Caki2 (cell line): Measurements from ENCODE around the gene ATP4A. TPM values are rescaled to one million over a fixed set of nuclear protein-coding genes. Genes with fewer than 3 reads are reported as not detected.

Experiments
- DNase-seq: peaks from one replicate; pipeline ENCODE4 v3.0.0-alpha.2; 2015; ENCODE audit warnings: low read depth
- in situ Hi-C: cut with HindIII; loops from 2 replicates; pipeline ENCODE4 v1.10.0; 2016; ENCODE audit warnings: low sequenced_read_pairs, low pct_unique_long_range_greater_than_20kb, mixed read lengths
- total RNA-seq: library from RNA; depleted of rRNA; stranded (reverse); fragments of >200 nt; shearing (Covaris generic); gene quantifications from 2 replicates; pipeline ENCODE4 v1.2.3, GENCODE V29; 2014; ENCODE audit warnings: low replicate concordance

Gene ATP4A
- total RNA-seq, 1 experiment from 2014 or later, result not detected

DNA sequence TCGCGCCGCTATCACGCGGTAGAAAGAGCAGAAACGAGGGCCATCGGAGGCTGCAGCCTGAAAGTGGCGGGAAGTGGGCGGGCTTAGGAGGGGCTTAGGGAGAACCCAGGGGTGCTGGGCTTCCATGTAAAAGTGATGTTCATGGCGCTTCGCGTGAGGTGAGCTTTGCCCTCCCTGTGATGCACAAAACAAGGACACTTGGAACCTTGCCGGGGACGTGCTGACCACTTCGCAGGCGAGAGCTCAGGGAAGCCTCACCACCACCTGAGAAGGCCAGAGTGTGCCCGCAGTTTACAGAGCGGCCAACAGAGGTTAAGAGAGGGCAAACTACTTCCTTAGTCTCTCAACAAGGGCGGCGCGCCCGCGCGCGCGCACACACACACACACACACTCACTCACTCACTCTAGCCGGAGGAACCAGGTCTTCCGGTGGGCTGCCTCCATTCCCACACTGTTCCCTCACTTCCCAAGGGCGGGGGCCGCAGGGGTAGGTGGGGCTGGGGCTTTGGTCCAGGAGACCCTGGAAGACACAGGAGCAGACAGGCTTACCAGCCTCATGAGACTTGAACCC is 29.6 kb downstream of the ATP4A start:
- in situ Hi-C loops, result no loop called here
- DNase-seq, result no peak

DNA sequence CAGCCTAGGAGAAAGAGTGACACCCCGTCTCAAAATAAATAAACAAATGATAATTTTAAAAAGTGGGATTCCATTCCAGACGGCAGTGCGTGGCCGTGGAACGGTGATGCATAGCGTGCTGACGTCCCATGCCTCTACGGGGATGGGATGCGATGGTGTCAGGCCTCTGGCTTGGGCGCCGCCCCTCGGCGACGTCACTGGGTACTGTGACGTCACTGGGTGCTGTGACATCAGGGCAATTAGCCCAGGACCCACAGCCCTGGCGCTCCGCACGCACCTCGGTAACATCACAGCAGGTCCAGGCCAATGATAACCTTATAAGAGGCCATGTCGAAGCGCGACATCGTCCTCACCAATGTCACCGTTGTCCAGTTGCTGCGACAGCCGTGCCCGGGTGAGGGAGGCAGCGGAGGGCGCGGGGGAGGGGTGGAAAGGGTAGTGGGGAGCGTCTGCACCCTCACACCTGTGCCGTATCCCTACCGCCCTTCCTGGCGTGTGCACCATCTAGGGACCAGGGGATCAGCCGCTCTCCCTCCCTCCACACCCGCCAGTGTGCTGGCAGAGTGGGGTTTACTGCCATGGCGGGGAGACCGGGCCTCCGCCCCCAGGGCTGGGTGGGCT is 30.1 kb downstream of the ATP4A start, which contains the start of gene GAPDHS:
Gene GAPDHS, plus strand, starts transcription at position 256 of the 621 bp plus-strand sequence. Its CDS starts 72 bp downstream, at position 328.
- DNase-seq, result no peak
- in situ Hi-C loops, result no loop called here

DNA sequence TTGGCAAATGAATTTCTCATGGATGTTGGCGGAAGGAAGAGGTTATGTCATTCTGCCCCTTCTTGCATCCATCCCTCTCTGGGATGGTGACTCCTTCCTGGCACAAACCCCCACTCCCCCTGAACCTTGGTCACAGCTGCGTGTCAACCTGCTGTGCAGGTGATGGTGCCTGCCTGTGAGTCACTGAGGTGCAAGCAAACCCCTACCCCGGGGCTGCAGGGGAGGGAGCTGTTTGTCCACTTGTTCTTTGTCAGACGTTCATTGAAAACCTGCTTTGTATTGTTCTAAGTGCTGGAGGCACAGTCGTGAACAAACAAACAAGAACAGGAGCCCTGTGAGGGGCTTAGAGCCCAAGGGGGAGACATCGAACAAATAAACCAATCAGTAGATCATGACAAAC is 32.2 kb downstream of the ATP4A start:
- DNase-seq, result no peak
- in situ Hi-C loops, result no loop called here

GRCh38 chr19:35529241-35530218 is 33.9 kb downstream of the ATP4A start:
- in situ Hi-C loops, result no loop called here
- DNase-seq, result no peak

DNA sequence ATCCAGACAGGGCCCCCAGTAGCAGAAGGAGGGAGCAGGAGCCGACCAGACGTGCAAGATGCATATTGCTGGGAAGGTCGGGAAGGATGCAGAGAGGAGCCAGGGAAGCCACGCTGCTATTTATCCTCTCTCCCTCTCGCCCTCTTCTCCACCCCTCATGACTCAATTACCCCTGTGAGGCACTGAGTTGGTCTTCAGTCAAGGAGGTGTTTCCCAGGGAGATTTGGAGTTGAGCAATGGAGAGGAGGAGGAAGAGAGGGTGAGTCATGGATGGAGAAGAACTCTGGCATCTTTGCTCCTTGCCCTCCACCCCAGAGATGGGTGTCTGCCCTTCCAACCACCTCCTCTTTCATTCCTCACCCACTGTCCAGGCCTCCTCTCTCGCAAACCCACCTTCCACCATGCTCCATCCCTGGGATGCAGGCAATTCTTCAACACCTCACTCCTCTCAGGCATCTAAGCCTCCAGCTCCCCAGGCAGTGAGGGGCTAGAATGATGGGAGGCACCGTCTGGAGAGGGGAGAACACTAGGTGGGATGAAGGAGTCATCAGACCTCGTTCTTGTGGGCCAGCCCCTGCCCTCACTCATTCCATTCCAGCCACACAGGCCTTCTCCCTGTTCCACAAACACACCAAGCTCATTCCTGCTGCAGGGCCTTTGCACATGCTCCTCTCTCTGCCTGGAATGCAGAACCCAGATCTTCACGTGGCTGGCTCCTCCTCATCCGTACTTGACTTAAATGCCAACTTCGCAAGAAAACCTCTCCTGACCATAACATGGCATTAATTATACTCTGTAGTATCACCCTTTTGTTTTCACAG is 35.0 kb downstream of the ATP4A start, which contains the start of gene SBSN:
Gene SBSN, minus strand, starts transcription at position 94 of the 821 bp plus-strand sequence. Its CDS starts 30 bp downstream, at position 64.
- in situ Hi-C loops, result no loop called here
- DNase-seq, result no peak

DNA sequence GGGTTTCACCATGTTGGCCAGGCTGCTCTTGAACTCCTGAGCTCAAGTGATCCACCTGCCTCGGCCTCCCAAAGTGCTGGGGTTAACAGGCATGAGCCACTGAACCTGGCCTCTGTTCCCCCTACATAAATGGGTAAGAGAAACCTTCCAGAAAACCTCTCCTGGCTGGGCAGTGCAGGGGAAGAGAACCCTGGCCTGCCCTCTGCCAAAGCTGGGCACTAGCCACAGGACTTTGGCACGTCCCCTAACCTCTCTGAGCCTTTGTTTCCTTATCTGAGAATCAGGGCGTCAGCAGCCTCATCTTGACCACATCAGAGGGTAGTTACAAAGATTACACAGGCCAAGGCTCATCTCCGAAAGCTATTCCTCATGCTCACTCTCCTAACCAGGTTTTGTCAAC is 37.6 kb downstream of the ATP4A start:
- no peak for DNase-seq
- in situ Hi-C loops, result no loop called here

DNA sequence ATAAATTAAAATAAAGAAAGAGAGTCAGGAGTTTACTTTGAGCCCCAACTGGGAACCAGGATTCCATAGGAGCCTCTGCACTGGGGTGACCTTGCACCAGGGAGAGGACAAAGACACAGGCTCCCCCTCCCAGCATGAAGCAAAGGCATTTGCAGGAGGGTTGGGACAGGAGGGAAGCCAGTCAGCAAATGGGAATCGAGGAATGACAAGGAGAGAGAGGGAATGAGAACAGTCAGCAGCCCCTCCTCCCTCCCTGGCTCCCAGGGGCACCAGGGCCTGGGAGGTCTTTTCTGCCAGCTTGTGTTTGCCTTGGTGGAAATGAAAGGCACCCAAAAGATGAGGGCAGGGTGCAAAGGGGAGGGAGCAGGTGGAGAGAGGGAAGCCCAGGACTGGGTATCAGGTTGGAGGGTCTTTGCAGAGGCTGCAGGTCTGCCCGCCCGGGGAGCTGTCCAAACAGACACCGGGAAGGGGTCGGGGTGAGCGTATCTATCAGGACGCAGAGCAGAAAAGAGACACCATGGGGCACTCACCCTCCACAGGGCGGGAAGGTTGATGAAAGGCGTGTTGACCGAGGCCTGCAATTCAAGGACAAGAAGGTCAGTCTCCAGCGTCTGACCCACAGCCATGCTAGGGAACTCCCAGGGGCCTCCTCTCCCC is 39.1 kb downstream of the ATP4A start:
- DNase-seq, result no peak
- in situ Hi-C loops, result no loop called here

DNA sequence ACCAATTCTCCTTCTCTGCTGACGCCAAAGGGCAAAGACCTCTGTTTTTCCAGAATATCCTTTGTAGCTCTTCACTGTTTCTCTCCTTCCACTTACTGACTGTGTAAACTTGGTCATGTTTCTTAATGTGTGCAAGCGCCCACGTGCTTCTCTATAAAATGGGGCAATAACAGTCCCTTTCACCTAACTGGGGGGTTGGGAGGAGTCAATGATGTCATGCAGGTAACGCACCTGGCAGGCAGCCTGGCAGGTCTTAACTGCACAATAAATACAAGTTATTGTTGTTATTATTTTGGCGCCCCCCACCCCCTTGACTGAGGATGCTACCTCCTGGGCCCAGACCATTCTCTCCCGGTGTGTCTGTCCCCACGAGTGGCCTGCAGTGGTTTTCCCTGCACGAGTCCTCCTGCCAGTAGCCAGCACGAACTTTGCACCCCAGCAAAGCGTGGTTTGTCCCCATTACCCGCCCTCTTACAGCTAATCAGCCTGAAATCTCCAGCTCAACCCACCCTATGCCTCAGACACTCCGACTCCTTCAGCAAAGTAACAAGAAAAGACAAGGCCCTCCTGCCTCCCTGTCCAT is 40.6 kb downstream of the ATP4A start:
- in situ Hi-C loops, result no loop called here

DNA sequence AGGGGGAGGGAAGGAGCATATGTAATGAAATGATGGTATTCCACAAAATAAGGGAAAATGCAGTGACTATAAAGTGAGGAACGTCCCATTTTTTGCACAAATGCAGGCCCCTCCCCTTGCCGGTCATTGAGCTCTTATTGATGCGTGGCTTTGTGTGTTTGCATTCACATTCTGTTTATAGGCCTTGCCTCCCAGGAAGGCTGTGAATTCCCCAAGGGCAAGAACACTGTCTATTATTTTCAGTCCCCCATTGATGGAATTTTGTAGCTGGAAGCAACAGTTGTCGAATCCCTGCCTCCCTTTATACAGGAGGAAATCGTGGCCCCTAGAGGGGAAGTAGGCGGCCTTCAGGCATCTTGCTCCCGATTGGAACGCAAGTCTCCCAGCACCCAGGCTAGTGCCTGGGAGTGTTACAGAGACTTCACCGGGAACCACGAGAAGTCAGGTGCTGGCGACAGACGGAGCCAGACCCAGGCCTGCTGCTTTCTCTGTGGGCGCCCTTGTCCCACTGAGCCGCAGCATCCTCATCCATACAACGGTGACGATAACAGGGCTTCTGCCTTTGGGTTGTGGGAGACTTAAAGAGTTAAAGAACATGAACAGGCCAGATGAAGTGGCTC is 42.2 kb downstream of the ATP4A start:
- in situ Hi-C loops, result no loop called here
- no peak for DNase-seq

More for the DNA sequence above, 40.6 kb downstream of the ATP4A start:
- DNase-seq, result no peak

DNA sequence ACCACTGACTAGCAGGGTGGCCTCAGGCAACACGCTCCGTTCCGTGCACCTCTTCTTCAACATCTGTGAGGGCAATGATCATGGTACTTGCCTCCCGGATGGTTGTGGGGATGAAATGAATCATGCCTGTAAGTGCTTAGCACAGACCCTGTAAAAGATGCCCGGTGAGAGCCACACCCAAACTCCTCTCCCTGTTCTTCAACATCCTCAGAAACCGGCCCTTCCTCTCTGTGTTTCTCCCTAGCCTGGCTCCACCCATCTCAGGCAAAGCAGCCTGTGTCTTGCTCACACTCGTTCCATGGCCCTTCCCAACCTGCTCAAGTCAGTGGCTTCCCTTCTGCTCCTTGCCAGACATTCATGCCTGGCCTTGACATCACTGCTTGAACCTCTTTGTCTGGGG is 44.2 kb downstream of the ATP4A start:
- in situ Hi-C loops, result no loop called here
- no peak for DNase-seq

DNA sequence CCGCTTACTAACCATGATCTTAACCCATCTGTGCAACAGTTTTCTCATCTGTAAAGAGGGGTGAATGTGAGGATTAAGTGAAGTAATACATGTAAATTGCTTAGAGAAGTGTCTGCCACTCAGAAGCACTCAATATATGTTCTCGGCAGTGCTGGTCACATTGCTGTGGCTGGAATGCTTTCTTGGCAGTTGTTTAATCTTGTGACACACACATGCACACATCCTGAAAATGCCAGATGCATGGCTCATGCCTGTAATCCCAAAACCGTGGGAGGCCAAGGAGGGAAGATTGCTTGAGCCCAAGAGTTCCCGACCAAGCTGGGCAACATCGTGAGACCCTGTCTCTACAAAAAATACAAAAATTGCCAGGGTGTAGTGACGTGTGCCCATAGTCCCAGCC is 45.1 kb downstream of the ATP4A start:
- no peak for DNase-seq
- in situ Hi-C loops, result no loop called here

DNA sequence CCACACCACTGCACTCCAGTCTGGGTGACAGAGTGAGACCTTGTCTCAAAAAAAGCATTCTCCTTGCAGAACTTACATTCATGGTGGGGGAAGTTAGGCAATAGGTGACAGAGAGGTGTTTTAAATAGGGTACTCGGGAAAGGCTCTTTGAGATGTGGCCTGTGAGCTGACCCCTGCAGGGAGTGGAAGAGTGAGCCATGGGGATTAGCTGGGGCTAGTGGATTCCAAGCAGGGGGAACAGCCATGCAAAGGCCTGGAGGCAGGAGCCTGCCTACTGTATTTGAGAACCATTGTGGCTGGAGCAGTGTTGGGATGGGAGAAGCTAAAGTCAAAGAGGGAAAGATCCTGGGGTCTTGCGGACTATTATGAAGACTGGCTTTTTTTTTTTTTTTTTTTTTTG is 46.1 kb downstream of the ATP4A start:
- no peak for DNase-seq
- in situ Hi-C loops, result no loop called here

DNA sequence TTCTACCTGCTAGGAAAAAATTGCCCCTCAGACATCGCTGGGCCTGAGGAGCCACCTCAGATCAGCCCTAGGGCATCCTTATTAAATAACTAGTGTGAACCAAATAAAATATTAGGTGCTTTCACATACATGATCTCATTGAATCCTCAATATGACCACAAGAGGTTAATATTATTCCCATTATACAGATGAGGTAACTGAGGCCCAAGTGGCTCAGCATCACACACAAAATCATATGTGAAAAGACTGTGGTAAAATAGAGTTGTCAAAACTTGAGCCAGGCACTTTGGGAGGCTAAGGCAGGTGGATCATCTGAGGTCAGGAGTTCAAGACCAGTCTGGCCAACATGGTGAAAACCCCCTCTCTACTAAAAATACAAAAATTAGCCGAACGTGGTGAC is 47.1 kb downstream of the ATP4A start:
- in situ Hi-C loops, result no loop called here
- no peak for DNase-seq

DNA sequence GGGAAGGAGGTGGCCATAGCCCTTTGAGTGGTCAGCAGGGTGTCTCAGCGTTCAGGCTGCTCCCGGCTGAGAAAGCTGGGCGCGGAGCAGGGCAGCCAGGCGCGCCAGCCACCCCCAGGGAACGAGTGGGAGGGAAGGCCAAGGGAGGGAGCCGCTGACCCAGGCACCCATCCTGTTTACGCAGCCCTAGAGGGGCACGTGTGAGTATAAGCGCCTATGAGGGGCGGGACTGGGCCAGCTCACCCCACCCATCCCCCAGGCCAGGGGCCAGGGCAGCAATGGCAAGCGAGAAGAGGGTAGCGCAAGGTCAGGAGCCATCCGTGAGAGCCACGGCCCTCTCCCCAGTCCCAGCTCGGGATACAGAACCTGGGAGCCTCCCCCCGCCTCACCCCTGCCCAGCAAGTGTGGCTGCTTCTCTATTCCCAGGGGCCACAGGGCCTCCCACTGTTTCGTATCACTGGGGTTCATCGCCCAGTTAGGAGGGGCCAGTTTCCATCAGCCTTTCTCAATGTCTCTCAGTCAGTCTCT is 49.1 kb downstream of the ATP4A start:
- peak; percentile 18 for DNase-seq
- in situ Hi-C loops, result no loop called here

GRCh38 chr19:35513628-35514281 is 49.7 kb downstream of the ATP4A start, which contains the start of gene DMKN:
Gene DMKN (minus strand): TSS chr19:35513649. CDS start chr19:35513475, 174 bp downstream.
- DNase-seq, result peak; percentile 63
- in situ Hi-C loops, result no loop called here
